VCaP (cell line): ENCODE measurements around the gene RNF121.

Experiments used
- H3K27ac ChIP-seq: fragments of 450-650 bp; 2 replicates; pipeline ENCODE4 v1.5.1; 2017
- TF ChIP-seq, protein P1 (sequence below): fragments of 450-650 bp; conservative IDR thresholded peaks from 2 replicates; pipeline ENCODE4 v1.5.1; 2017; ENCODE audit warnings: mild to moderate bottlenecking, moderate library complexity

Gene RNF121

DNA sequence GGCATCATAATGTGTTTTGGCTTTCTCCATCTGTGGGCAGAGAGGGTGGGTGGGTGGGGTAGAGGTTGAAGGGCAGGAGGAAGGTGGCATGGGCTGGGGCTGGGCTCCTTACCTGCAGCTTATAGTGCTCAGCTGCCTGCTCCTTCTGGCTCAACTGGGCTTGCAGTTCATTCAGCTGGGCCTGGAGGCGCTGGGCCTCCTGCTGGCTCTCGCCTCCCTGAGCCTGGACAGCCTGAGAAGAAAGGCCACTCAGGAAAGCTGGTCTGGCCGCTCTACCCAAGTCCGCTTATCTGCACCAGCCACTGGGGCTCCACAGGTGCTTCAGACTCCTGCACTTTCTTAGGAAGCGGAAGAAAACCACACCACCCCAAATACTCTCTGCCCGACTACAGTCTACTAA, 80.3 kb downstream of the RNF121 start:
- TF ChIP-seq, protein P1, sequence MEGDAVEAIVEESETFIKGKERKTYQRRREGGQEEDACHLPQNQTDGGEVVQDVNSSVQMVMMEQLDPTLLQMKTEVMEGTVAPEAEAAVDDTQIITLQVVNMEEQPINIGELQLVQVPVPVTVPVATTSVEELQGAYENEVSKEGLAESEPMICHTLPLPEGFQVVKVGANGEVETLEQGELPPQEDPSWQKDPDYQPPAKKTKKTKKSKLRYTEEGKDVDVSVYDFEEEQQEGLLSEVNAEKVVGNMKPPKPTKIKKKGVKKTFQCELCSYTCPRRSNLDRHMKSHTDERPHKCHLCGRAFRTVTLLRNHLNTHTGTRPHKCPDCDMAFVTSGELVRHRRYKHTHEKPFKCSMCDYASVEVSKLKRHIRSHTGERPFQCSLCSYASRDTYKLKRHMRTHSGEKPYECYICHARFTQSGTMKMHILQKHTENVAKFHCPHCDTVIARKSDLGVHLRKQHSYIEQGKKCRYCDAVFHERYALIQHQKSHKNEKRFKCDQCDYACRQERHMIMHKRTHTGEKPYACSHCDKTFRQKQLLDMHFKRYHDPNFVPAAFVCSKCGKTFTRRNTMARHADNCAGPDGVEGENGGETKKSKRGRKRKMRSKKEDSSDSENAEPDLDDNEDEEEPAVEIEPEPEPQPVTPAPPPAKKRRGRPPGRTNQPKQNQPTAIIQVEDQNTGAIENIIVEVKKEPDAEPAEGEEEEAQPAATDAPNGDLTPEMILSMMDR: no peak
- H3K27ac ChIP-seq: peak overlapping the region; percentile 60

DNA sequence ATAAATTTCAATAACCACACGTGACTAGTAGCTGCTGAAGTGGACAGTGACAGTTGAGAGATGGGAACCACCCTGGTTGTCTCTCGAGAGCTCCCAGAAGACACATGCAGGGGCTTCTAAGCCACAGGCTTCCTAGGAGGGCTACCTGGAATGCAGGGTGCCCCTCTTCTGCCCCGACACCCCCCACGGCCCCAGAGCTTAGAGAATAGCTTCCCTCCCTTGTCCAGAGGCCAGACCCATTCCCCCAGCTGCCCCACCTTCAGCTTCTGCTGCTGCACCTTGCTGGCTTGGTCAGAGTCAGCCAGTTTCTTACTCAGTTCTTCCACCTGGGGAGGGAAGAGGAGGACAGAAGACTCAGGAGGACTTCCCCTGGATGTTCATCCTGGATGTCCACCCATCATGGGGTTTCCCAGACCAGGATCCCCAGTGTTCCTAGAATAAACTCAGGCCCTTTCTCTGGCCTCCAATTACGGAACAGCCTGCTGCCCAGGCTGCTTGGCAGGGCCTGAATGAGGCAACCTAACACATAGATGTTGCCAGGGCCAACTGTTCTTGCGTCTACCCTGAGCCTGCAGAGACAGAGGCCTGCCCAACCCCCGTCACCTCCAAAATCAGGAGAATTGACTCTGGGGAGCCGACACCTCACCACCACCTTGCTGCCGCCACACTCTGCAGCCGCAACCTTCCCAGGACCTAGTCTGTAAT, 81.8 kb downstream of the RNF121 start:
- H3K27ac ChIP-seq: 0 out of 2 replicates have a peak overlapping the region, but pooled peaks have one; percentile 60
- TF ChIP-seq, protein P1: no peak

DNA sequence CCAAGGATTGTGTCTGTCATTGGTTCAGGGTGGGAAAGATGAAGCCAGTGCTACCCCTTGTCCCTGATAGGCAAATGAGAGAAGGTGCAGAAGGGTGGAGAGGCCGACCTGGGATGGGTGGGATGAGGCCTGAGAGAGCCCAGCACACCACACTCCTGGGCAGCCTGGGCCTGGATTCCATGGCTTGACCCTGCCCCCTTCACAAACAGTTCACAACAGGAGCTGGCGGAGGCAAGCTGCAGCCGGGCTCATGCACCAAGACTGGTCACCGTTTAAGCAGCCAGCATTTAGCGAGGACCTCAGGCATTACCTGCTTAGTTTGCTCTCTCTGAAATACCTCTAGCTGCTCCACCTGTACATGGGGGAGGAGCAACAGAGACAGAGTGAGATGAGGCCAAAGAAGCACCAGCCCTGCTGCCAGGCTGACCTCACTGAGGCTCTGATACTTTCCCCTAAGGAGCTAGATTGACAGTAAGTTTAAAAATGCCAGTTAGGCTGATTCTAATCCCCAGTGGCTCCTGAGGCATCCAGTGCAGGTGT, 83.3 kb downstream of the RNF121 start:
- TF ChIP-seq, protein P1: no peak
- H3K27ac ChIP-seq: peak overlapping the region; percentile 22; the same call in 1 of the 2 replicates

DNA sequence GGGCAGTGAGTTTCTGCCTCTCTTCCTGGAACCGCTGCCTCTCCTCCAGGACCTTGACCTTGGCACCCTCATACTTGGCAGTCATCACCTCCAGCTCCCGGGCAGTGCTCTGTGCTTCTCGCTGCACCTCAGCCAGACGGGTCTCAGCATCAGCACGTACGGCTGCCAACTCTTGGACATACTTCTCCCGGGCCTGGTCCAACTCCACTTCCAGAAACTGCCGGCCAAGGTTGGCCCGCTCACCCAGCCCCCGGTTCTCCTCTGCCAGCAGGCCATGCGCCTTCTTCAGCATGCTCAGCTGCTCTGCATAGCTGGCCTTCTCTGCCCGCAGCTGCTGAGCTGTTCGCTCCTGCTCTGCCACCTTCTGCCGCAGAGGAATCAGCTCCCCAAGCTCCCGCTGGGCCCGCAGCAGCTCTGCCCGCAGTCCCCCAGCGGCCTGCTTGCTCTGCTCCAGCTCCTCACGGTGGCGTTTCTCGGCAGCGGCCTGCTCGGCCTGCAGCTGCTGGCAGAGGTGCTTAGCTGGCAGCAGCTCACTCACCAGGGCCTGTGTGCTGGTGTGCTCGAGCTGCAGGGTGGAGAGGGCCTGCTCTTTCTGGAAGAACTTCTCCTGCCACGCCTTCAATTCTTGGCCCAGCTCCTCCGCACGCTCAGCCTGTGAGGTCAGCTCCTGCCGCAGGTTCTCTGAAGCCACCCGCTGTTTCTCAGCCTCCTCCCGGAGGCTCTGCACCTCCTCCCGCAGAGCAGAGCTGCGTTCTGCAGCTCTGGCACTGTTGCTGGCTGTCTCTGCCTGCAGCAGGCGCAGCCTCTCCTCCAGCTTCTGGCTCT, 84.3 kb downstream of the RNF121 start:
- peak overlapping the region; percentile 22; the same call in 1 of the 2 replicates for H3K27ac ChIP-seq
- TF ChIP-seq, protein P1: no peak

DNA sequence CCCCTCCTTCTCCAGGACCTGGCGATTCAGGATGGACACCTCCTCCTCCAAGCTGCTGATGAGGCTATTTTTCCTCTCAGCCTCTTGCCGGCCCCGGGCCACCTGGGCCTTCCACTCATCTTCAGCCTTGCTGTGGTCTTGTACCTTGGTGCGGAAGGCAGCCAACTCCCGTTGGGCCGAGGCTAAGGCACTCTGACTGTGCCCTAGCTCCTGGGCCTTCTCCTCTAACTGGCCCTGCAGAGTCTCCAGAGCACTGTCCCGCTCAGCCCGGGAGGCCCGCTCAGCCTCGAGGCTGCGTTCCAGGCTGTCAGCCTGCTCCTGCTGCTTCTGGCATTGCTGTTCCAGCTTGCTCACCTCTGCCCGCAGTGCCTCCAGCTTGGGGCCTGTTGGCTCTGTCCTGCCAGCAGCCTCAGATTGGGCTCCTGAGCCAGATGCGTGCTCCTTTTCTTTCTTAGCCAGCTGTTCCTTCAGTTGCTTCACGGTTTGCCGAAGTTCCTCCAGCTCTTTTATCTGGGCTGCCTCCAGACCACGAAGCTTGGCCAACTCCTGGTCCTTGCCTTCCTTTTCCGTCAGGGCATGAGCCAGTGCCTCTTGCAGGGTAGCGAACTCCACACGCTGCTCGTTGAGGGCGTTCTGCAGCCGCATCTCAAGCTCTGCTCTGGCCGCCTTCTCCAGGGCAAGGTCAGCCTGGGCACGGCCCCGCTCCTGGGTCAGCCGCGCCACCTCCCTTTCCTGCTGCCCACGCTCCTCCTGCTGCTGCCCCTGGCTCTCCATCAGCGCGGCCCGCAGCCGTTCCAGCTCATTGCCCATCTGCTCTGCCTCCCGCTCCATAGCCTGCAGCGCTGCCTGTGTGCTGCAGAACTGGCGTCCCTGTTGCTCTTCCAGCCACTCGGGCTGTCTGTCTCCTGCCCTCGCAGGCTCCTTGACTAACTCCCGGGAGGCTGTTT, 85.2 kb downstream of the RNF121 start:
- TF ChIP-seq, protein P1: no peak
- no peak overlapping the region for H3K27ac ChIP-seq

DNA sequence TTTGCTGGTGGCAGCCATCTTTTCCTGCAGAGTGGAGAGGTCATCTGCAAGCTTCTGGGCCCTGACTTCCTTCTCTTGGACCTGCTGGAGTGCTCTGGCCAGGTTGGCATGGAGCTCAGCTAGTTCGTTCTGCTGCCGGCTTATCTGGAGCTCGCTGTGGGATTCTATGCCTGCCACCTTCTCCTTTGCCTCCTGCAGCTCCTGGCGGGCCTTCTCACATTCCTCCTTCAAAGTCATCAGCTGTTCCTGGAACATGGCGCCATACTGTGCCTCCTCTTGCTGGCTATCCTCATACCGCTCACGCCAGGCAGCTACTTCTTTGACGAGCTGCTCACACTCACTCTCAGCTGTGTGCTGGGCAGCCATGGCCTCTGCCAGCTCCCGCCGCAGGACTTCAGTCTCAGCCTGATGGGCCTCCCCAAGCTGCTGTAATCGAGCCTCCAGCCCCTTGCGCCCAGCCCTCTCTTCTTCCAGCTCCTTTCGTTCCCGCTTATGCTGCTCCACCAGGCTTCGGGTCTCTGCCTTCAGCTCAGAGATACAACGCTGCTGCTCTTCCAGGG, 86.0 kb downstream of the RNF121 start:
- no peak overlapping the region for H3K27ac ChIP-seq
- TF ChIP-seq, protein P1: no peak
